Endothelial cell of umbilical vein (primary cell): Measurements from ENCODE around the gene FBXO24.

Experiments used
- EZH2 ChIP-seq: IDR thresholded peaks from 2 replicates; pipeline ENCODE4 v1.6.1; 2012; ENCODE audit warnings: borderline replicate concordance, low read depth, mild to moderate bottlenecking, moderate library complexity, low read length, inconsistent platforms; ENCODE audit not compliant: severe bottlenecking
- GATA2 ChIP-seq: IDR thresholded peaks from 2 replicates; pipeline ENCODE4 v1.7.0; 2011; ENCODE audit warnings: low read depth, mild to moderate bottlenecking, moderate library complexity, mixed read lengths, low read length; ENCODE audit not compliant: insufficient read length, insufficient read depth
- JUN ChIP-seq: IDR thresholded peaks from 2 replicates; pipeline ENCODE4 v1.6.1; 2011; ENCODE audit warnings: borderline replicate concordance, low read depth; ENCODE audit not compliant: insufficient read length, insufficient read depth
- POLR2A ChIP-seq: IDR thresholded peaks from 2 replicates; pipeline ENCODE4 v1.6.1; 2012; ENCODE audit warnings: low read depth, mild to moderate bottlenecking, control low read depth, low read length
- POLR2AphosphoS5 ChIP-seq: IDR thresholded peaks from 2 replicates; pipeline ENCODE4 v1.6.1; 2012; ENCODE audit warnings: low read depth, mild to moderate bottlenecking, control low read depth, low read length, moderate library complexity; ENCODE audit not compliant: insufficient read depth
- TF ChIP-seq, protein P1 (sequence below), 2 donors: IDR thresholded peaks; 1 replicate in 1 of 2; 2 replicates in 1 of 2; pipeline ENCODE4 v1.5.1; 2011; ENCODE audit warnings: low read length in 2 of 2, mild to moderate bottlenecking in 2 of 2, moderate library complexity in 2 of 2, control low read depth in 1 of 2, inconsistent platforms in 1 of 2, low read depth in 1 of 2; ENCODE audit not compliant: insufficient read depth in 1 of 2; ENCODE audit errors: extremely low read depth in 1 of 2

DNA sequence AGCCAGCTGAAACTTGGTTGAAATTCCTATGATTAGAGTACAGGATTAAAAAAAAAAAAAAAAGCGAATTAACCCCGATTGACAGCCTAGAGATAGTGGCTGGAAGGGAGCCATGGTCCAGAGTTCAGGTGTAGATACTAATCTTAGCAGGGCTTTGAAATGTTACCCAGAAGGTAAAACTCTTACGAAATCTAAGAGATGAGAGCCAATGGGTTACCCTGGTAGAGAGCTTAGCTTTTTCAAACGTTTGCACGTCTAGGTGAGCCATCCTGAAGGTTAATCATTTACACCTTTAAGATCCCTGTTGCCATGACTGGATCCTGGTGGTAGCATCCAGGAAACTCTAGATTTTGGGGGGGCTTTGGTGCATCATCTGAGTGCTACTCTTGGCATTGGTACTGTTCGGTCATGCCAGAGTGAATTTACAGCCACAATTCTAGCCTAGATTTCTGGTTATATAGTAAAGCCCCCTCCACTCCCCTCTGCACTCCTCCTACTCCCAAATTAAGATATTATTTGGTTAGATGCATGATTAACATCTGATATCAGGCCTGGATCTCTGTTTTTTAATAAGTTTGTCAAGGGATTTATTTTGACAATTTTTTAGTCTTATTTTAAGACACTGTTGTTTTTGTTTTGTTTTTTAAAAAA, 45.9 kb upstream of the FBXO24 start:
- TF ChIP-seq EZH2 = no peak
- TF ChIP-seq, protein P1, sequence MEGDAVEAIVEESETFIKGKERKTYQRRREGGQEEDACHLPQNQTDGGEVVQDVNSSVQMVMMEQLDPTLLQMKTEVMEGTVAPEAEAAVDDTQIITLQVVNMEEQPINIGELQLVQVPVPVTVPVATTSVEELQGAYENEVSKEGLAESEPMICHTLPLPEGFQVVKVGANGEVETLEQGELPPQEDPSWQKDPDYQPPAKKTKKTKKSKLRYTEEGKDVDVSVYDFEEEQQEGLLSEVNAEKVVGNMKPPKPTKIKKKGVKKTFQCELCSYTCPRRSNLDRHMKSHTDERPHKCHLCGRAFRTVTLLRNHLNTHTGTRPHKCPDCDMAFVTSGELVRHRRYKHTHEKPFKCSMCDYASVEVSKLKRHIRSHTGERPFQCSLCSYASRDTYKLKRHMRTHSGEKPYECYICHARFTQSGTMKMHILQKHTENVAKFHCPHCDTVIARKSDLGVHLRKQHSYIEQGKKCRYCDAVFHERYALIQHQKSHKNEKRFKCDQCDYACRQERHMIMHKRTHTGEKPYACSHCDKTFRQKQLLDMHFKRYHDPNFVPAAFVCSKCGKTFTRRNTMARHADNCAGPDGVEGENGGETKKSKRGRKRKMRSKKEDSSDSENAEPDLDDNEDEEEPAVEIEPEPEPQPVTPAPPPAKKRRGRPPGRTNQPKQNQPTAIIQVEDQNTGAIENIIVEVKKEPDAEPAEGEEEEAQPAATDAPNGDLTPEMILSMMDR (IDR thresholded peaks at IDR 0.05; ENCODE audit: extremely low read depth in 1 of 2, insufficient read depth in 1 of 2, low read depth in 1 of 2, low read length in 2 of 2) = no peak
- no peak for TF ChIP-seq POLR2A
- TF ChIP-seq JUN = no peak
- no peak for TF ChIP-seq POLR2AphosphoS5
- no peak for TF ChIP-seq GATA2
